PFSK-1 (cell line): ENCODE data around the gene PHYH. TPM values are rescaled to one million over a fixed set of nuclear protein-coding genes. Genes with fewer than 3 reads are reported as not detected.

Source experiments
- FOXP2 ChIP-seq: optimal IDR thresholded peaks from 2 replicates; pipeline ENCODE3; 2011; ENCODE audit warnings: borderline replicate concordance, control low read depth, inconsistent platforms; ENCODE audit not compliant: insufficient read depth; ENCODE audit errors: extremely low read length, extremely low read depth
- POLR2AphosphoS5 ChIP-seq: IDR thresholded peaks from 2 replicates; pipeline ENCODE4 v1.6.1; 2012; ENCODE audit warnings: low read depth, mild to moderate bottlenecking, control low read depth, low read length, moderate library complexity
- SIN3A ChIP-seq: IDR thresholded peaks from 2 replicates; pipeline ENCODE4 v1.6.1; 2012; ENCODE audit warnings: mild to moderate bottlenecking, low read length, moderate library complexity, borderline replicate concordance; ENCODE audit not compliant: insufficient read depth
- TAF1 ChIP-seq: IDR thresholded peaks from 2 replicates; pipeline ENCODE4 v1.6.1; 2012; ENCODE audit warnings: low read length, control low read depth, borderline replicate concordance; ENCODE audit not compliant: insufficient read depth
- polyA plus RNA-seq: library from polyadenylated mRNA; unstranded; fragments of >200 nt; gene quantifications from one replicate; pipeline ENCODE4 v1.2.1, GENCODE V29; 2012; ENCODE audit warnings: low read depth, missing spikeins; ENCODE audit not compliant: insufficient read length
- TF ChIP-seq, protein P1 (sequence below), 2 experiments: IDR thresholded peaks; 2 replicates each; pipeline versions ENCODE4 v1.6.1 to v1.8.0; 2011 to 2012; ENCODE audit warnings: low read depth in 2 of 2, low read length in 2 of 2, control low read depth in 1 of 2, inconsistent platforms in 1 of 2, mild to moderate bottlenecking in 1 of 2, moderate library complexity in 1 of 2; ENCODE audit not compliant: insufficient read depth in 1 of 2

The PHYH gene
- 4.9 TPM for polyA plus RNA-seq

DNA sequence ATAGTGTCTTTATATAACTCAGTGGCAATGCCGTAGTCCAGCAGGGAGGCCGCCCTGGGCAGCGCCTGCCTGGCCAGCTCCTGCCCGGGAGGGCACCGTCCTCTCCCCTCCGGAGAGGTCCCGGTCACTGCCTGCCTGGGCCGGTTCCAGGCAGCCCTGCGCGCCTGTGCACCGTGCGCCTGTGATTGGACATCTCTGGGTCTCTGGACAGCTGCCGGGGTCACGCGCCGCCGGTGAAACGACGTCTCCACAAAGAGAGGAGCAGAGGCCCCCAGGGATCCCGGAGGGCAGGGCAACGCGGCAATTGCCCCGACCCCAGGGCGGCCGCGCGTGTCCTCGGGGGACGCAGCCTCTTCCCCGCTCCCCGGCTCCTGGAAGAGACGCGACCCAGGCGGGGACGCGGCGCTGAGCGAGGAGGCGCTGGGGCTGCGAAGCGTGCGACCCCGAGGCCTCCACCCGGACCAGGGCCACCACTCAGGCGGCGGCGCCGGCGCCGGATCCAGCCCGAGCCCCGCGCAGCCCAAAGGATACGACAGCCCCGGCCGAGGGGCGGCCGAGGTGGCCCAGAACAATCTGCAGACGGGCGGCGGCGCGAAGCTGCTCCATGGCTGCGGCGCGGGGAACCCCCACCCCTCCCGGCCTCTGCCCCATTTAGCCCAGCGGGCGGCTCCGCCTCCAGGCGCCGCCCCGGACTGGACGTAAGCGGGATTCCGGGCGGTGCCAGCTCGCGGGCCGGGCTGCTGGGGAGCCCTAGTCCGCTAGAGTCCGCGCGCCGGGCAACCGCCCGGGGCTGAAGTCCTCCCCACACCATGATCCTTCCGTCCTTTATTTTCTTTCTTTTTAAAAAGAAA is at the start of gene PHYH:
TSS of gene PHYH (minus strand) at position 628 of the 851 bp plus-strand sequence. CDS start at position 606, 22 bp downstream.
- TF ChIP-seq SIN3A = peak; percentile 43; the same call in 1 of the 2 replicates
- TF ChIP-seq FOXP2 = no peak
- TF ChIP-seq, protein P1, sequence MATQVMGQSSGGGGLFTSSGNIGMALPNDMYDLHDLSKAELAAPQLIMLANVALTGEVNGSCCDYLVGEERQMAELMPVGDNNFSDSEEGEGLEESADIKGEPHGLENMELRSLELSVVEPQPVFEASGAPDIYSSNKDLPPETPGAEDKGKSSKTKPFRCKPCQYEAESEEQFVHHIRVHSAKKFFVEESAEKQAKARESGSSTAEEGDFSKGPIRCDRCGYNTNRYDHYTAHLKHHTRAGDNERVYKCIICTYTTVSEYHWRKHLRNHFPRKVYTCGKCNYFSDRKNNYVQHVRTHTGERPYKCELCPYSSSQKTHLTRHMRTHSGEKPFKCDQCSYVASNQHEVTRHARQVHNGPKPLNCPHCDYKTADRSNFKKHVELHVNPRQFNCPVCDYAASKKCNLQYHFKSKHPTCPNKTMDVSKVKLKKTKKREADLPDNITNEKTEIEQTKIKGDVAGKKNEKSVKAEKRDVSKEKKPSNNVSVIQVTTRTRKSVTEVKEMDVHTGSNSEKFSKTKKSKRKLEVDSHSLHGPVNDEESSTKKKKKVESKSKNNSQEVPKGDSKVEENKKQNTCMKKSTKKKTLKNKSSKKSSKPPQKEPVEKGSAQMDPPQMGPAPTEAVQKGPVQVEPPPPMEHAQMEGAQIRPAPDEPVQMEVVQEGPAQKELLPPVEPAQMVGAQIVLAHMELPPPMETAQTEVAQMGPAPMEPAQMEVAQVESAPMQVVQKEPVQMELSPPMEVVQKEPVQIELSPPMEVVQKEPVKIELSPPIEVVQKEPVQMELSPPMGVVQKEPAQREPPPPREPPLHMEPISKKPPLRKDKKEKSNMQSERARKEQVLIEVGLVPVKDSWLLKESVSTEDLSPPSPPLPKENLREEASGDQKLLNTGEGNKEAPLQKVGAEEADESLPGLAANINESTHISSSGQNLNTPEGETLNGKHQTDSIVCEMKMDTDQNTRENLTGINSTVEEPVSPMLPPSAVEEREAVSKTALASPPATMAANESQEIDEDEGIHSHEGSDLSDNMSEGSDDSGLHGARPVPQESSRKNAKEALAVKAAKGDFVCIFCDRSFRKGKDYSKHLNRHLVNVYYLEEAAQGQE (IDR thresholded peaks at IDR 0.05; ENCODE audit: insufficient read depth in 1 of 2, low read depth in 2 of 2, low read length in 2 of 2) = no peak
- TF ChIP-seq TAF1 = no peak
- 0 out of 2 replicates have a peak, but pooled peaks have one; percentile 22 for TF ChIP-seq POLR2AphosphoS5

DNA sequence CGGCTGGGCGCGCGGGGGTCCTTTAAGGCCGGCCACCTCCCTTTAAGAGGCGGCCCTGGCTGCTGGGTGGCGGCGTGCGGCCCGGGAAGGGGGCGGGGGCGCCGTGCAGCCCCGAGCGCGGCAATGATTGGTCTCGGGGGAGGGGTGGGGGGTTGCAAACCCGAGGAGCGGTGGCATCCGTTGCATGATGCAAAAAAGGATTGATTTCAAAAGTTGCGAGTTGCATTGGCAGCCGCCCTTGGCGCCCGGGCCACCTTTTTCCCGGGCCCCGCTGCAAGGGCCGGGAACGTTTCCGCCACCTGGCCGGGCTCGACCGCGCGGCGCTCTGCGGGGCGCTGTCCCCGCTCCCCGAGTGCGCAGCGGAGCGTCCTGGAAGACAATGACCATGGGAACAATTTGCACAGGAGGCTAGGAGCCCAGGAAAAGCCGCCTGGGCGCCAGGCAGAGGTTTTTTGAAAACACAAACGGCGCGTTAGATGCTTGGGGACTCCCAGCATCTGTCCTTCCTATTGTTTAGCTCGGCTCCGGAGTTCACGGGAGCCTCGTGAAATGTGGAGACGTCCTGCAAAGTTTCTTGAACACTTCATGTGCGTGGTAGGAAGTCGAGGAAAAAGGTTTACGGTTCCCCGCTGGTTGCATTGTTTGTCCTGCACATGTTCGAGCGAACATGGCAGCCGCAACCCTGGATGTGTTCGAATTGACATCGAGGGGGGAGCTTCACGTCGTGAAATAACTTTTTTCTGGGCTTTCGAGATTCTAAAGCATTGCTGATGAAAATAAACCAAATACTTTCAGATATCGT is 48.6 kb upstream of the PHYH start, which contains the start of gene SEPHS1:
TSS of gene SEPHS1 (minus strand) at position 78 of the 802 bp plus-strand sequence. CDS start 3,343 bp downstream, outside the sequence.
- TF ChIP-seq, protein P1 (IDR thresholded peaks at IDR 0.05; ENCODE audit: insufficient read depth in 1 of 2, low read depth in 2 of 2, low read length in 2 of 2) = peak; percentile 57 to 75; a peak in 3 of 4 replicates
- no peak for TF ChIP-seq TAF1
- no peak for TF ChIP-seq POLR2AphosphoS5
- TF ChIP-seq SIN3A = no peak
- no peak for TF ChIP-seq FOXP2

DNA sequence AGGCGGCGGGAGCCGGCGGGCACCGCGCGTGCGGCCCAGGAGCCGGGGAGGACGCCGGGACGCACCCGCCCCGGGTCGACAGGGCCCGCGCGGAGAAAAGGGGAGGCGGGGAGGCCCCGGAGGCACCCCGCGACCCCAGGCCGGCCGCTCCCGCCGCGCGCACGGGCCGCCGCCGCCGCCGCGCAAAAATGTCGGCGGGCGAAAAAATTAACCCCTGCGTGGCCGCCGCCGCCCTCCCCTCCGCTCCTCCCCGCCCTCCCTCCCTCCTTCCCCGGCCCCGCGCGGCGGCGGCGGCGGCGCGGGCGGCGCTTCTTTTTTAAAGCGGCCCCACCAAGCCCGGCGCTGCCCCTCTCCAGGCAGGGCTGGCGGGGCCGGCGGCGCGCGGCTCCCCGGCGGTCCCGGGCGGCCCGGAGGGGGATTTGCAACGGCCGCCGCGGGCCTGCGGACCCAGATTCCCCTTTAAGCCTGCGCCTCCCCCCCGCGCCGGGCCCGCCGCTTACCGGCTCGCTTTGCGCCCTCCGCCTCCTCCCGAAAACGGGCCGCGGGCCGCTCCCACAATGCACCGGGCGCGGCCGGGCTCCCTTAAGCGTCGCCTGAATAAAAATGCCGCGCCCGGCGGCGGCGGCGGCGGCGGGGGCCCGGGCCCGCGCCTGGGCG is 47.8 kb upstream of the PHYH start:
- TF ChIP-seq POLR2AphosphoS5 (no peak), SIN3A (no peak), TAF1 (no peak), FOXP2 (no peak)
- TF ChIP-seq, protein P1 (IDR thresholded peaks at IDR 0.05; ENCODE audit: insufficient read depth in 1 of 2, low read depth in 2 of 2, low read length in 2 of 2) = no peak

DNA sequence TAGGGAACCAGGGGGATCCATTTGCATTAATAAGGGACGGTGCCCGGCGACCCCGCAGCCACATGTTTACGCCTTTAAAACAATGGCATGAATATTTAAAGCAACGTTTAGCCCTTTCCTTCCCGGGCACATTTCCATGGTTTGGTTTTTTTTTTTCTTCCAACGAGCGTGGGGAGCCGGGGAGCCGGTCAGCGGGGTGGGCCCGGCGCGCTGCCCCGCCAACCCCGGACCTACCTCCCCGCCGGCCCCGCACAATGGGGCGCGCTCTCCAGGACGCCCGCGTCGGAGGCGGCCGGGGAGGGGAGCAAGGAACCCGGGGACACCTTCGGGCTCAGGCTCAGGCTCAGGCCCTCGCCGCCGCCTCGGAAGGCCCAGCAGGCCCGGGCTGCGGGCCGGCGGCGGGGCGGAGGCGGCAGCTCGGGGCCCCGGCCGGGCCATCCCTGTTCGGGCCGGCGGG is 47.2 kb upstream of the PHYH start:
- no peak for TF ChIP-seq TAF1
